Smooth muscle cell (in vitro differentiated cells): Measurements from ENCODE around the gene CELSR1. TPM values are rescaled to one million over a fixed set of nuclear protein-coding genes. Genes with fewer than 3 reads are reported as not detected.

Source experiments
- DNase-seq: peaks from one replicate; lab custom pipeline; 2025; ENCODE audit not compliant: unreplicated experiment; lab: John Stamatoyannopoulos, UW
- H2AFZ ChIP-seq: fragments of 200-600 bp; sonication (generic); 2 replicates; pipeline ENCODE4 v1.6.0; 2016; ENCODE audit warnings: antibody characterized with exemption, low read depth, mild to moderate bottlenecking
- H3F3A ChIP-seq: fragments of 200-600 bp; sonication (generic); 2 replicates; pipeline ENCODE4 v1.6.0; 2017; ENCODE audit warnings: antibody characterized with exemption, low read depth
- H3K27ac ChIP-seq: fragments of 200-600 bp; sonication (generic); 2 replicates; pipeline ENCODE4 v1.5.1; 2016; ENCODE audit warnings: low read depth, mild to moderate bottlenecking
- H3K27me3 ChIP-seq: fragments of 200-600 bp; sonication (generic); 2 replicates; pipeline ENCODE4 v1.6.1; 2016; ENCODE audit warnings: low read depth, mild to moderate bottlenecking
- H3K36me3 ChIP-seq: fragments of 200-600 bp; sonication (generic); 2 replicates; pipeline ENCODE4 v1.5.1; 2016; ENCODE audit warnings: low read depth
- H3K4me1 ChIP-seq: fragments of 200-600 bp; sonication (generic); 2 replicates; pipeline ENCODE4 v1.5.1; 2016; ENCODE audit warnings: low read depth
- H3K4me2 ChIP-seq: fragments of 200-600 bp; sonication (generic); 2 replicates; pipeline ENCODE4 v1.6.0; 2016; ENCODE audit warnings: mild to moderate bottlenecking
- H3K4me3 ChIP-seq: fragments of 200-600 bp; sonication (generic); 2 replicates; pipeline ENCODE4 v1.5.1; 2016; ENCODE audit warnings: mild to moderate bottlenecking
- H3K79me2 ChIP-seq: fragments of 200-600 bp; sonication (generic); 2 replicates; pipeline ENCODE4 v1.6.0; 2016; ENCODE audit warnings: low read depth, mild to moderate bottlenecking
- H3K9ac ChIP-seq: fragments of 200-600 bp; sonication (generic); 2 replicates; pipeline ENCODE4 v1.6.0; 2016; ENCODE audit warnings: low read depth
- H3K9me3 ChIP-seq: fragments of 200-600 bp; sonication (generic); replicated peaks from 2 replicates; pipeline ENCODE4 v1.5.1; 2016; ENCODE audit warnings: low read depth
- H4K20me1 ChIP-seq: fragments of 200-600 bp; sonication (generic); 2 replicates; pipeline ENCODE4 v1.6.0; 2016; ENCODE audit warnings: low read depth
- CTCF ChIP-seq: fragments of 200-600 bp; sonication (generic); IDR thresholded peaks from 2 replicates; pipeline ENCODE4 v1.5.1; 2017; ENCODE audit warnings: borderline replicate concordance, mild to moderate bottlenecking, antibody characterized with exemption; ENCODE audit not compliant: insufficient read depth, poor library complexity, severe bottlenecking
- WGBS: methylation state at CpG from one replicate; pipeline ENCODE4 v1.1.7; 2016; ENCODE audit warnings: low lambda C conversion rate; 5-methylcytosine and 5-hydroxymethylcytosine counted together
- polyA plus RNA-seq: library from polyadenylated mRNA; unstranded; fragments of >200 nt; fragmentation: Nextera tagmentation; extraction: Ambion mirVana; gene quantifications from 2 replicates; pipeline ENCODE4 v1.2.1, GENCODE V29; 2016
- total RNA-seq: library from RNA; depleted of rRNA; stranded (reverse); fragments of >200 nt; gene quantifications from 2 replicates; pipeline ENCODE4 v1.2.3, GENCODE V29; 2014

CELSR1 gene
- total and polyA plus RNA-seq, 2 experiments from 2014 or later, result 3.6 to 15.2 TPM

- no peaks in the 10 kb centered on the region for H3K4me1 ChIP-seq
- no peak overlapping the region for H2AFZ ChIP-seq
- no peaks in the 10 kb centered on the region for H3F3A ChIP-seq
- H4K20me1 ChIP-seq, result no peaks in the 10 kb centered on the region
- no peaks in the 10 kb centered on the region for H3K36me3 ChIP-seq
- H3K4me2 ChIP-seq, result no peak overlapping the region
- no peak overlapping the region for H3K27ac ChIP-seq
- H3K27me3 ChIP-seq, result no peaks in the 10 kb centered on the region
- 97% methylated on average over 16 of the region's 16 CpGs for WGBS
- no peaks in the 10 kb centered on the region for H3K79me2 ChIP-seq
- H3K4me3 ChIP-seq, result no peak overlapping the region
- DNase-seq, result no peak
- no peak for TF ChIP-seq CTCF
- H3K9me3 ChIP-seq, result no peaks in the 10 kb centered on the region
- H3K9ac ChIP-seq, result no peak overlapping the region
Observed at GRCh38 chr22:46433318-46433717, 104.1 kb downstream of the CELSR1 start.

- TF ChIP-seq CTCF, result no peak
- no peak for DNase-seq
- WGBS, result 94% methylated on average over 25 of the region's 25 CpGs
Observed at GRCh38 chr22:46432164-46433068, 105.0 kb downstream of the CELSR1 start.

GRCh38 chr22:46430961-46431838 lies 106.2 kb downstream of the CELSR1 start:
- Histone ChIP-seq H3F3A (no peaks in the 10 kb centered on the region), H3K36me3 (no peaks in the 10 kb centered on the region), H3K9ac (no peak overlapping the region), H2AFZ (no peak overlapping the region), H3K27me3 (no peaks in the 10 kb centered on the region), H3K79me2 (no peaks in the 10 kb centered on the region), H3K4me1 (no peaks in the 10 kb centered on the region), H3K4me2 (no peak overlapping the region), H3K27ac (no peak overlapping the region), H3K4me3 (no peak overlapping the region), H3K9me3 (no peaks in the 10 kb centered on the region), H4K20me1 (no peaks in the 10 kb centered on the region)
- no peak for DNase-seq
- no peak for TF ChIP-seq CTCF
- 93% methylated on average over 33 of the region's 34 CpGs for WGBS

More at GRCh38 chr22:46432164-46433068, 105.0 kb downstream of the CELSR1 start:
- H3K79me2 ChIP-seq, result no peaks in the 10 kb centered on the region
- no peaks in the 10 kb centered on the region for H3K9me3 ChIP-seq
- no peaks in the 10 kb centered on the region for H3K36me3 ChIP-seq
- no peaks in the 10 kb centered on the region for H3K27me3 ChIP-seq
- no peak overlapping the region for H3K27ac ChIP-seq
- H2AFZ ChIP-seq, result no peak overlapping the region
- H4K20me1 ChIP-seq, result no peaks in the 10 kb centered on the region
- no peak overlapping the region for H3K9ac ChIP-seq
- no peaks in the 10 kb centered on the region for H3F3A ChIP-seq
- H3K4me3 ChIP-seq, result no peak overlapping the region
- no peak overlapping the region for H3K4me2 ChIP-seq
- H3K4me1 ChIP-seq, result no peaks in the 10 kb centered on the region
